K562 (cell line): Measurements from ENCODE around the gene WIPF1.

ENCODE experiments used
- RBBP5 ChIP-seq: fragments of 200-600 bp; sonication (generic); IDR thresholded peaks from 2 replicates; pipeline ENCODE4 v1.6.1; 2012; ENCODE audit warnings: borderline replicate concordance, mild to moderate bottlenecking, low read length, control low read depth, inconsistent platforms; ENCODE audit not compliant: insufficient read depth, poor library complexity, severe bottlenecking
- SP2 ChIP-seq: IDR thresholded peaks from 2 replicates; pipeline ENCODE4 v1.6.1; 2011; ENCODE audit warnings: mild to moderate bottlenecking, low read depth, low read length, moderate library complexity; ENCODE audit not compliant: poor library complexity, severe bottlenecking; ENCODE audit errors: extremely low read depth
- ZNF764 ChIP-seq: fragments of 250-450 bp; sonication (Bioruptor Pico); IDR thresholded peaks from 2 replicates; pipeline ENCODE4 v1.4.0; 2020; ENCODE audit warnings: low read depth, mild to moderate bottlenecking, moderate library complexity

DNA sequence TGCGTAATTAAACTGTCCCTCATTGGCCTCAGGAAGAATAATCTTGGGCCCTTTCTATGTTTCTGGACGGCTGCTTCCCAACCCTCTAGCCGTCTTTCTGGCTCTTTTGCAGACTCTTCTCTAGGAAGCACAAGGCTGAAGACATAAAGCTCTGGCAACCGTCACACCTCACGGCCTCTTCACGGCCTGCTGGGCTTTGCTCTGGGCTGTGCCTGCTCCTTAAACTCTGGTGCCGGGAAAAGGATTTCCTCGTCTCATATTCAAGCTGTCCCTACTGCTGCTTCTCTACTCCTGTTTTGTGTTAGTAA is 36.0 kb upstream of the WIPF1 start:
- TF ChIP-seq ZNF764 (CRISPR knock-in tag) (no peak), RBBP5 (no peak), SP2 (no peak)
